GM19240 (cell line): ENCODE results near the gene CXCL1.

Experiments
- DNase-seq: peaks from one replicate; pipeline ENCODE4 v3.0.0; 2011; ENCODE audit warnings: low spot score; ENCODE audit not compliant: insufficient read length

CXCL1 gene

DNA sequence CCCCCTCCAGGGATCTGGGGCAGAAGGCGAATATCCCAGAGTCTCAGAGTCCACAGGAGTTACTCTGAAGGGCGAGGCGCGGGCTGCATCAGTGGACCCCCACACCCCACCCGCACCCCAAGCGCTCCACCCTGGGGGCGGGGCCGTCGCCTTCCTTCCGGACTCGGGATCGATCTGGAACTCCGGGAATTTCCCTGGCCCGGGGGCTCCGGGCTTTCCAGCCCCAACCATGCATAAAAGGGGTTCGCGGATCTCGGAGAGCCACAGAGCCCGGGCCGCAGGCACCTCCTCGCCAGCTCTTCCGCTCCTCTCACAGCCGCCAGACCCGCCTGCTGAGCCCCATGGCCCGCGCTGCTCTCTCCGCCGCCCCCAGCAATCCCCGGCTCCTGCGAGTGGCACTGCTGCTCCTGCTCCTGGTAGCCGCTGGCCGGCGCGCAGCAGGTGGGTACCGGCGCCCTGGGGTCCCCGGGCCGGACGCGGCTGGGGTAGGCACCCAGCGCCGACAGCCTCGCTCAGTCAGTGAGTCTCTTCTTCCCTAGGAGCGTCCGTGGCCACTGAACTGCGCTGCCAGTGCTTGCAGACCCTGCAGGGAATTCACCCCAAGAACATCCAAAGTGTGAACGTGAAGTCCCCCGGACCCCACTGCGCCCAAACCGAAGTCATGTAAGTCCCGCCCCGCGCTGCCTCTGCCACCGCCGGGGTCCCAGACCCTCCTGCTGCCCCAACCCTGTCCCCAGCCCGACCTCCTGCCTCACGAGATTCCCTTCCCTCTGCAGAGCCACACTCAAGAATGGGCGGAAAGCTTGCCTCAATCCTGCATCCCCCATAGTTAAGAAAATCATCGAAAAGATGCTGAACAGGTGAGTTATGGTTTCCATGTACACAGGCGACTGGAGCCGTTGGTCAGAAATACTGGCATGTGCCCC, at the start of gene CXCL1:
Gene CXCL1 (plus strand): TSS at position 264 of the 926 bp plus-strand sequence. CDS start 78 bp downstream, at position 342.
- no peak for DNase-seq

DNA sequence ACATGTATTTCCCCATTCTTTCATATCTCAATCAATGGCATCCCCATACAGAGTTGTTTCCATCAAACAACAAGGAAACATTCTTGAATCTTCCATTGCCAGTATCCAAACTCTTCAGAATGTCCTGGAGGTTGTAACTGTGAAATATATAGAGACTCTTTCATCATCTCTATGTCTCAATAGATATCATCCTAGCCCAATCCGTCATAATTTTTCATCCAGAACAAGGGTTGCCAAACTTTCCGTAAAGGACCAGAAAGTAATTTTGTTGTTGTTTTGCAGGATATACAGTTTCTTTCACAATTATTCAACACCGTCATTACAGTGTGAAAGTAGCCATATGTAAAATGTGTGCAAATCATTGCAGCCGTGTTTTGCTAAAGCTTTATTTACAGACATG, 47.9 kb upstream of the CXCL1 start:
- DNase-seq, result no peak

DNA sequence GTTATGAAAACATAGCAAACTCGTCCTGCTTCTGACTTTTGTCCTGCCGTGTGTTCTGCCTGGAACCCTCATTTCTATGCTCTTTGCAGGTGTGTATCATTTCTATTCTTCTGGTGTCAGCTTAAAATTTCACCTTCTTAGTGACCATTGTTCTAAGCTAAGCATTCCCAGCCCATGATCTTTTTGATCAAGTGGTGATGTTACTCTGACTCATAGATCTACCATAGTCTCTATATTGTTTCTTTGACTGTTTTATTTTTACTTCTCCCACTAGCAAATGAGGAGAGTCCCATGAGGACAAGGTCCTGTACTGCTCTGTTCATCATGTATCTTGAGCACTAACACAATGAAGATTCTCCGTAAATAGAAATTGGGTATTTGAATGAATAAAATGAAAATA, 46.8 kb upstream of the CXCL1 start:
- DNase-seq, result no peak

DNA sequence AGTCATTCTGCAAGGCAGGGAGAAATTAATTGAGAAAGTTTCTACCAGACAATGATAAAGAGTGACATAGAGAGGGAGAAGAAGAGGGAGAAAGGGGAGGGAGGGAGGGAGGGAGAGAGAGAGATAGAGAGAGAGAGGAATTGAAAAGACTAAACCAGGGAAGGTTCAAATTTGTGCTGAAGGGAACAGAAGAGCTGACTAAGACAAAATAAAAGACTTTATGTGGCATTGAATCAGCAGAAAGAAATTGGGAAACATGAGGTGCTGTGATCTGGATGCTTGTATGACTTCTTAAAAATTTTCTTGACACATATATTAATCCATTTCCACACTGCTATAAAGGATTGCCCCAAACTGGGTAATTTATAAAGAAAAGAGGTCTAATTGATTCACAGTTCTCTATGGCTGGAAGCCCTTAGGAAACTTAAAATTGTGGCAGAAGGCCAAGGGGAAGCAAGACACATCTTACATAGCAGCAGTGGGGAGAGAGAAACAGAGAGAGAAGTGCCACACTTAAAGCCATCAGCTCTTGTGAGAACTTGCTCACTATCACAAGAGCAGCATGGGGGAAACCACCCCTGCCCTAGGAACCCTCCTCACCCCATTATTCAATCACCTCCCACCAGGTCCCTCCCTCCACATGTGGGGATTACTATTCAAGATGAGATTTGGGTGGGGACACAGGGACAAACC, 46.2 kb upstream of the CXCL1 start:
- DNase-seq, result no peak

DNA sequence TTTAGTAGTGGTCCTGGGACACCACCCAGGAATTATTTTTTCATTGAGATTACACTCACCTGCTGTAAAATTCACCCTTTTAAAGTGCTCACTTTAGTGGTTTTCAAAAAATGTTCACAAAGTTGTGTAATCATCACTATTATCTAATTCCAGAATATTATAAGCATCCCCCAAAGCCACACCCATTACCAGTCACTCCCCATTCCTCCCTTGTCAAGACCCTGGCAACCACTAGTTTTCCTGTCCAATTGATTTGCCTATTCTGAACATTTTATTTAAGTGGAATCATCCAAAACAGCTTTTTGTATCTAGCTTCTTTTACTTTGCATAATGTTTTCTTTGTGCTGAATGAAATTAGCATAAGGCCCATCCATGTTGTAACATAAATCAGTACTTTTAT, 45.4 kb upstream of the CXCL1 start:
- no peak for DNase-seq

DNA sequence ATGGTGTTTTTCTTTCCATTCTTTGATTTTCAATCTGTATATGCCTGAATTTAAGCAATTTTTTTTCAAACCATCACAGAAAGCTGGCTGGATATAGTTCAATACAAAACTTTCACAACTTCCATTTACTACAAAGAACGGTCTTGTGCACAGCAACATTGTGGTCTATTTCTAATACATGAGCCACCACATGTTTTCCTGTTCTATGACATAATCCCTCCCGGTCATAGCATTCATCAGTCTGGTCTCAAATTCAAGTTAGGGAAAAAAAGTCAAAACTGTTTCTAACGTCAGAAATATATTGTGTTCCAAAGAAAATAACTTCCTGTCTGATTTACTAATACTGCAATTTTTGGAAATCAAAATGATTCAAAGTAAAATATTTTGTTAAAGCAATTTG, 40.2 kb upstream of the CXCL1 start:
- no peak for DNase-seq

DNA sequence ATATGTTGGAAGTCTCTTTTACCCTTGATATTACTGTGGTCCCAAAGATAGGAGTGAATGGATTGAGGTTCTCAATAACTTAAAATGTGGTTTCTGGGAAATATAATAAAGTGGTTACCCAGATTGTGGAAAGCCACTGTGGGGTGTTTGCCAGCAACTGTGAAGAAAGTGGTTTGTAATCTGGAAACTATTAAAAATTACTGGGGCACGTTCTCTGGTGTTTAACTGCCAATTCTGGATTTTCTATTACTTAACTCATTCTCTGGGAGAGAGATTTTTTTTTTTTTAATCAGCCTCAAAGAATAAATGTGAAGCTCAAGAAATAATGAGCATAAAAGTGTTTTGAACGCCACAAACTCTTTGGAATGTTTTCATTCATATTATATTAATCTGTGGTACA, 37.6 kb upstream of the CXCL1 start:
- no peak for DNase-seq

DNA sequence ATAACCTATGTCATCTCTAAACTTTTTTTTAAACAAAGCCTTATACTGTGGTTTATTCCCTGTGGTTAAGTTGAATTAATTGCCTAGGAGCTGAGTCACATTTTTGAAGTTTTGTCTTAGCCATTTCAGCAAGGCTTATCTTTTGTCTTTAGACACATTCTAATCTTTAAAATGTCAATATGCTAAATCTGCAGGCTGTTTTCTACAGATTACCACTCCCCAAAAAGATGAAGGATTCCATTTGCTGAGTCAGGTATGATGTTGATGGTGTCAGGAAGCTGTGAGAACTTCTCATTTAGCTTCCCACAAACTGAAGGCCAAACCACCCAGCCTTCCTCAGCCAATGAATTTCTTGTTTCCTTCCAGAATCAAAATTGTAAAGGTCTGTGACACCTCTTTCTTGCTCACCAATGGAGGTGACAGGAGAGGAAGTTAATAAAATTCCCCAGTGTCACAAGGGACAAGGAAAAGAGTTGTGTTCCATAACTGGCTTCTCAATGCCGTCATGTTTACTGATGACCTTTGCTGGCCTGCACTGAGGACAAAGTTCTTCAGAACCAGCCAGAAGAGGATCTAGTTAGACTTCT, 36.4 kb upstream of the CXCL1 start:
- DNase-seq, result no peak

DNA sequence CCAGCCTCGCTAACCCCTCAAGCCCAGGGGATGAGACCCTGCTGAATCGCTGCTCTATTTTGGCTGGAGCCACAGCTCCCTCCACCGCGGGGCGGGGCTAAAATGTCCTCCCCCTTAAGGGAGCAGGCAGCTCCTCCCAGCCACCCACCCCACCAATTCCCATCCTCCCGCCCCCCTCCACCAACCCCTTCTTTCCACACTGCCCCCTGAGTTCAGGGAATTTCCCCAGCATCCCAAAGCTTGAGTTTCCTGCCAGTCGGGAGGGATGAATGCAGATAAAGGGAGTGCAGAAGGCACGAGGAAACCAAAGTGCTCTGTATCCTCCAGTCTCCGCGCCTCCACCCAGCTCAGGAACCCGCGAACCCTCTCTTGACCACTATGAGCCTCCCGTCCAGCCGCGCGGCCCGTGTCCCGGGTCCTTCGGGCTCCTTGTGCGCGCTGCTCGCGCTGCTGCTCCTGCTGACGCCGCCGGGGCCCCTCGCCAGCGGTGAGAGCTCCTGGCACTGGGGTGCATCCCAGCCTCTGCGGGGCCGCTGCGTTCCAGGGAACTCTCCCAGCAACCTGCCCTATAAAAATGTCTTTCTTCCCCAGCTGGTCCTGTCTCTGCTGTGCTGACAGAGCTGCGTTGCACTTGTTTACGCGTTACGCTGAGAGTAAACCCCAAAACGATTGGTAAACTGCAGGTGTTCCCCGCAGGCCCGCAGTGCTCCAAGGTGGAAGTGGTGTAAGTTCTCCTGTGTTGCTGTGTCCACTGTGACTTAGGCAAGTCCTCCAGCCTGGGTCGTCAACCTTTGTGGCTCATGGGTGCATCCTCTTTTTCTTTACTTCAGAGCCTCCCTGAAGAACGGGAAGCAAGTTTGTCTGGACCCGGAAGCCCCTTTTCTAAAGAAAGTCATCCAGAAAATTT, 32.6 kb upstream of the CXCL1 start, which contains the start of gene CXCL6:
Gene CXCL6 (plus strand): TSS at position 306 of the 907 bp plus-strand sequence. CDS start 73 bp downstream, at position 379.
- no peak for DNase-seq

DNA sequence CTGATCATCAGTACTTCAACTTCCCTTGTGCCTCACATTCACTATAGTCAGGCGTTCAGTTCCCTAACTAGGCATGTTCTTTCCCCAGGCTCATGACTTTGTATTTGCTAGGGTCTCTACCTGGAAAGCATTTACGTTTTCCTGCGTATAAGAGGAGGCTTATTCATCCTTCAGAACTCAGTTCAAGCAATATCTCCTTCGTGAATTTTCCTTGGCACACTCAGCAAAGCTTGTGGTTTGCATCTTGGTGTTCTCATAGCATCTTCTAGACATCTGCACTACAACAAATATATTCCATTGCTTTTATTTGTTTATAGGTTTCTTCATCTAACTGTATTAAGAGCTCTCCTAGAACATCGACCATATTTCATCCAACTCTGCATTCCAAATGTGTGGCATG, 30.1 kb upstream of the CXCL1 start:
- DNase-seq, result no peak

DNA sequence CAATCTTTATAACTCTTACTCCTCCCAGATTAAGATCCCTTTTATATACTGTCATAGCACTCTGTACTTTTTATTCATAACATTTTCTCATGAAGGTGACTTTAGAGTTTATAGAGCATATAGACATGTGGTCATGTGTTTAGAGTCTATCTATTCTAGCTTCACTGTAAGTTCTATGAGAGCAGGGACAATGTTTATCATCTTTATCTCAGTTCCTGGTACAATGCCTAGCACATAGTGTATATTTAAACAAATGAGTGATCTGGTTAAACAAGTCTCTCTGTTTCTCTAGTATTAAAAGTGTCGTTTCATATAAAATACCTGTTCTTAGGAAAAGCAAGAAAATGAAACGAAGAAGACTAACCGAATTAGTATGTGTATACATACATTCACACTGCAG, 29.5 kb upstream of the CXCL1 start:
- no peak for DNase-seq

DNA sequence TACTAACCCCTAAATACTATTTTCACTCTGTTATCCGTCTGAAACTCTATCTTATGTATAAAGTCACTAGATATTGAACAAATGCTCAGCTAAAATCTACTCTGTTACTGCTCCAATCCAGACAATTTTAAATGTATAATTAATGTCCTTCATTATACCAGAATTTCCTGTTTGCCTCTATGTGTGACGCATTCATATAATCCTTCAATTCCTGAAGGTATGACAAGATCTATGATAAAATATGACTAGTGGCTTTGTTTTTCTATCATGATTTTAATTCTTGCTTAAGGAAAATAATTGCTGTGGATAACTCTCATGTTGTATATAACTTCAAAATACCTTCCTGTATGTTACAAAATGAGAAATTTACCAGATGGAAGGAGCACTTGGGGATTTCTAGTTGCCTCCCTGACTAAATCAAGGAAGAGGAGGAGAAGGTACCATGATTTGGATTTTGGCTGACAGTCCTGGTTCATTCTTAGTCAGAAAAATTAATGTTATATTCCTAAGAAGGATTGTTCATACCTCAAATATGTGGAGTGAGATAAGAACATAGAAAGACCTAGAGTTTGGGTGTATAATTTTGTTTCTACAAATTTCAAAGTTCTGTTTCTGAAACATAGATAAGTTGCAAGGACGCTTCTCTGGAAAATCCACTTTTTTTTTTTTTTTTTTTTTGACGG, 27.8 kb upstream of the CXCL1 start:
- no peak for DNase-seq

DNA sequence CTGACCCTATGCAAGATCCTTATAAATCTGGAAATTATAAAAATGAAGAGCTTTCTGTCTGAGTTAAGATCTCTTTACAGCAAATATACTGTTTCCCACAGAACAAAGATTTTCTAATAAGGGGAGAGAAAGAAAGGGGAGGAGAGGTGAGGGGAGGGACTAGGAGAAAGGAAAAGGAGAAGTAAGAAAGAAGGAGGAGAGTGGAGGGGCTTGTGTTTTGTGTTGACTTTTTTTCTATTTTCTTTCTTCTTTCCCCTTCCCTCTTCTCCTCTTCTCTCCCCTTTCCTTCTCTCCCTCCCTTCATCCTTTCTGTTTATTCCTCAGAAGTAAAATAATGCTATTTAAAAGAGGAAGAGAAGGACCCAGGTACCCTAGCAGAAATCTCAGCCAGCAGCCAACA, 26.5 kb upstream of the CXCL1 start:
- DNase-seq, result no peak

DNA sequence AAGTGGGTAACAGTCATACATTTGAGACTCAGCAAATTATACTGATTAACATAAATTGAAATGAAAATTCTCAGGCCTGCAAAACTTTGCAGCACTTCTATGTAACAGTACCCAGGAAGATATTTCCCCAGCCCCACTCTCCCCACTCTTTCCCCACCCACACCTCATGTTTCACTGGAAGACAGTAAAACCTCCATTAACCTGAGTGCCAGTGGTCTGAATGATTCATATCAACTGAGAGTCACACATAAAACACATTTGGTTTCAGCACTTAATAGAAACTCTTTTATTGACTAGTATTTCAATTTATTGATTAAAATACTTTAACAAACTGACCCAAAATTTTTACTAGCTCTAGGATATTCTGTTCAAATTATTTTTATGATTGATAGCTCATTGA, 25.8 kb upstream of the CXCL1 start:
- DNase-seq, result no peak

DNA sequence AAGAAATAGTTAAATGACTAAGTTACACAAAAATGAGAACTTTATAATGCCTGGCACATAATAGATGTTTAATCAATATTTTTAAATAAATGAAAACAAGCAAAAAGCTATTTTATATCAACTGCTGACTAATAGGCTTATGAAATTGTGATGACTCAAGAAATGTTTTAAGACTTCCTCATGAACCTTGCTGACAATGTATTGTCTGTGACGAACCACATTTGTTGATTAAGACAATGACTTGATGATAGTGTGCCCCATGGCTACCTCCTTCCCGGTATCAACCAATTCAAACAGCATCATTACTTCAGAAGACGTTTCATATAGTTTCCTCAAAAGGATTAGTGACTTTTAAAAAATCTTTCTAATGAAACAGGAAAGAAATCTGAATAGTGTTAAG, 24.8 kb upstream of the CXCL1 start:
- no peak for DNase-seq

DNA sequence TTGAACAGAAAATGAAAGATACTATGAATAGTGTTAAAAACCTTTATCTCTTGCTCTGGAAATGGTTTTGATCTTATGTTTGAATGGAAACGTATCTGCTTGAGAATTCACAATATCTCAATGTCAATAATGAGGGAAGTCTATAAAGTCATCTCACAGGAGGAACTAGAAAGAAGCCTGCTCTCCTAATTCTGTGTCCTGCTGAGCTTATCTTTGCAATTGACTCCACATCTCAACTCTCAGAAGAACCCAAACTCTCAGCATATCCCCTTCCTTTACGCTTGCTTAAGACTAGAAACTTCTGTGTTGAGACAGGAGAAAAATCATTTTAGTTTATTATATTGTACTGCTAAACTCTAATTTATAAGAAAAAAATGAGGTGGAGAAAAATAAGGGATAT, 24.4 kb upstream of the CXCL1 start:
- no peak for DNase-seq

DNA sequence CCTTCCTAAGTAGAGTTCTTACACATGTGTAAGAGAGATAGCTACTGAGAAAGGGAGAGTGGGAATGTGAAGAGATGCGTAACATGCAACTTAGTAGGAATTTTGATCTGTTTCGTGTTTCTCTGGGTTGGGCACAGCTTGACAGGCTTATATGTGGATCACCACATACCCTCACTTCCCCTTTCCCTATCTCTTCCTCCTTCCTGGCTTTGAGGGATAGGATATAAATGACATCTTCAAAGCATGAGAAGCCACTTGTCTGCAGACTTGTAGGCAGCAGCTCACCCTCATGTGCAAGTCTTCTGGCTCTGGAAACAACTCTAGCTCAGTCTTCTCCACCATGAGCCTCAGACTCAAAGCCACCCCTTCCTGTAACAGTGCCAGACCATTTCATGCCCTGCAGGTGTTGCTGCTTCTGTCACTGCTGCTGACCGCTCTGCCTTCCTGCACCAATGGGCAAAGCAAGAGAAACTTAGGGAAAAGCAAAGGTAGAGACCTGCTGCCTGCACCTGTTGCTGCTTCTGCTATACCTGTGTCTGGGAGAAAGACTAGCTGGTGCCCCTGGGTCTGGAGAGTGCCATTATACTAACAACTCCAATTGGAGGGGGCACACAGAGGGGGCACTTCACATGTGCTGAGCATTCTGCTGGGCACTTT, 21.5 kb upstream of the CXCL1 start:
- no peak for DNase-seq

DNA sequence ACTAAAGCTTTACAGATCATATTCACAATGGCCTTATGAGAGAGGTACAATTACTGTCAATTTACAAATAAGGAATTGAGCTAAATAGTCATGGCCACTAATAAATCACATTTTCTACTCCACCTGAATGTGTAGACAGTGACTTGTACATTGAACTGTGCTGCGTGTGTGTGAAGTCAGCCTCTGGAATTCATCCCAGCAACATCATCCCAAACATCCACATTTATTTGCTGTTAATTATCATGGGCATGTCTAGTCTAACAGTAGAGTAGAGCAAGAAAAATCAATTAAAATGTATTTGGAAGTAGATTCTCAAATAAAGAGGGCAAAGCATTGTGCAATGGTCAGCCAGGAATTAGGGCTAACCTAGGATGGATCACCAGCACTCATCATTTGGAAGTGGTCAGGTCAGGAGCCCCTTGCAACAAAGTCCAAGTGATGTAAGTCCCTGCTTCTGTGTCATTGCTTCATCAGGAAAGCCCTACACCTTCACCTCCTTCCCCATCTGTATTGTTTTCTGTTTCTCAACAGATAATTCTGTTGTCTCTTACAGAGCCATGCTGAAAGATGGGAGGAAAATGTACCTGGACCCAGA, 20.9 kb upstream of the CXCL1 start:
- no peak for DNase-seq

DNA sequence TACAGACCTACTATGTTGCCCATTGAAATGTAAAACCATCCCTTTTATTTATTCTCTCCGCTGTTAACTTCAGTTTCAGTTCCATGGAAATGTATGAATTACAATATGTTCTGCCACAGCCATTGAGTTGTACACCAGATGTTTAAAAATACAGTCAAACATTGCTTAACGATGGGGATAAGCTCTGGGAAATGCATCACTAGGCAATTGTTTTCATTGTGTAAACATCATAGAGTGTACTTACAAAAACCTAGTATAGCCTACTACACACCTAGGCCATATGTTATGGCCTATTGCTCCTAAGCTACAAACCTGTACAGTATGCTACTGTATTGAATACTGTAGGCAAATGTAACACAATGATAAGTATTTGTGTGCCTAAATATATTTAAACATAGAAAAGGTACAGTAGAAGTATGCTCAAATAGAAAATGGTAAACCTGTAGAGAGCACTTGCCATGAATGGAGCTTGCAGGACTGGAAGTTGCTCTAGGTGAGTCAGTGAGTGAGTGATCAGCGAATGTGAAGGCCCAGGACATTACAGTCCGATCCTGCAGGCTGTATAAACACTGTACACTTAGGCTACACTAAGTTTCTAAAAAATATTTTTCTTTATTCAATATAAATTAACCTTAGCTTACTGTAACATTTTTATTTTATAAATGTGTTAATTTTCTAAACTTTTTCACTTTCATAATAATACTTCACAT, 18.8 kb upstream of the CXCL1 start:
- DNase-seq, result no peak
